Peyer's patch (tissue), 4 donors: ENCODE measurements around the gene C14orf119.

Experiments used
- POLR2A ChIP-seq, 2 donors: fragments of 450-650 bp; IDR thresholded peaks; one replicate each; pipeline ENCODE4 v1.5.1; 2017; ENCODE audit warnings: antibody characterized with exemption in 2 of 2, mild to moderate bottlenecking in 2 of 2, moderate library complexity in 2 of 2
- TF ChIP-seq, protein P1 (sequence below), 6 experiments: fragments of 450-650 bp in 4 of 6; fragments of 200-600 bp in 2 of 6; sonication (generic) in 1 of 6; IDR thresholded peaks; one replicate each; pipeline ENCODE4 v1.5.1; 2017 to 2019; ENCODE audit warnings: antibody characterized with exemption in 6 of 6, mild to moderate bottlenecking in 3 of 6, moderate library complexity in 1 of 6

DNA sequence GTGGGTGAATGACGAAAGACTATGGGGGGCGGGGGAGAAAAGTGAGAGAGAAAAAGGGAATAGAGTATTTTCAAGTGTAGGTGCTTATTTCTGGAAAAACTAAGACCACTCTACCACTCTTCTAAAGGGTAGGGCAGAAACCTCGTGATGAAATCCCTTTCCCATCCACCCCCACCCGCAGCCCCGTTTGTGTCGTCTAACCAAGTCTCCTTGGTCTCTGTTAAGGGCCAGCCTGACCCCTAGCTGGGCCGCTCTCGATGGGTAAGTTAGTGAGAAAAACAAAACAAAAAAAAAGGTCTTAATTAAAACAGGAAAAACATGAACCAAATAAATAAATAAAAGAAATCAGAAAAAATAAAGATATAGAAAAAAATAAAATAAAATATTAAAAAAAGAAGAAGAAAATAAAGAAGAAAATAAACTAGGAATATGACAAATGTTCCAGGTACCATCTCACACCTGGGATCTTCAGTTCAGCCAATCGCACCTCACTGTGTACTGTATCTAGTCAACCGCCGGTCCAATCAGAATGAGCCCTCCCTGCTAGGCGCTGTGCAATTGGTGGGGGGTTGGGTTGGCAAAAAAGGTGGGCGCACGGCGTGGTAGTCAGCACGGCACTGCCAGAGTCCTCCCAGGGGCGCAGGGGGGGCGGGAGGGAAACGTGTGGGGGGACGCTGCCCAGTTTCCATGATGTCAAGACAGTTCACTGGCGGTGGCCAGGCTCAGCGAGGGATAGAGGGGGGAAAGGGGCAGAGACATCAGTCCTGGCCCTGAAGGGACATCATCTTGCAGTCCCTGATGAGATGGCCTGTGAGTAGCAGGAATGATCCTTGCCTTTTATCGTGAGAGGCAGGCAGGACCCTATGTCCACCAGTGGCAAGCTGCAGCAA, 28.2 kb upstream of the C14orf119 start:
- TF ChIP-seq, protein P1, sequence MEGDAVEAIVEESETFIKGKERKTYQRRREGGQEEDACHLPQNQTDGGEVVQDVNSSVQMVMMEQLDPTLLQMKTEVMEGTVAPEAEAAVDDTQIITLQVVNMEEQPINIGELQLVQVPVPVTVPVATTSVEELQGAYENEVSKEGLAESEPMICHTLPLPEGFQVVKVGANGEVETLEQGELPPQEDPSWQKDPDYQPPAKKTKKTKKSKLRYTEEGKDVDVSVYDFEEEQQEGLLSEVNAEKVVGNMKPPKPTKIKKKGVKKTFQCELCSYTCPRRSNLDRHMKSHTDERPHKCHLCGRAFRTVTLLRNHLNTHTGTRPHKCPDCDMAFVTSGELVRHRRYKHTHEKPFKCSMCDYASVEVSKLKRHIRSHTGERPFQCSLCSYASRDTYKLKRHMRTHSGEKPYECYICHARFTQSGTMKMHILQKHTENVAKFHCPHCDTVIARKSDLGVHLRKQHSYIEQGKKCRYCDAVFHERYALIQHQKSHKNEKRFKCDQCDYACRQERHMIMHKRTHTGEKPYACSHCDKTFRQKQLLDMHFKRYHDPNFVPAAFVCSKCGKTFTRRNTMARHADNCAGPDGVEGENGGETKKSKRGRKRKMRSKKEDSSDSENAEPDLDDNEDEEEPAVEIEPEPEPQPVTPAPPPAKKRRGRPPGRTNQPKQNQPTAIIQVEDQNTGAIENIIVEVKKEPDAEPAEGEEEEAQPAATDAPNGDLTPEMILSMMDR (IDR thresholded peaks at IDR 0.05), result no peak
- TF ChIP-seq POLR2A (IDR thresholded peaks at IDR 0.05), result no peak
